Measurements from ENCODE around the gene BAIAP2L1. TPM values are rescaled to one million over a fixed set of nuclear protein-coding genes. Genes with fewer than 3 reads are reported as not detected.
"Not testable (repeated sequence)": the region's sequence is repeated elsewhere in the genome, so short reads cannot be mapped to it uniquely, and the experiment has no call there.

Gene BAIAP2L1
- total RNA-seq, 1 donor: under 0.01 TPM

GRCh38 chr7:98399462-98399861 is 1.4 kb downstream of the BAIAP2L1 start:
- no peak for DNase-seq (ENCODE audit: low read depth in 2 of 3, low spot score in 2 of 3)

GRCh38 chr7:98398567-98399372 is 2.1 kb downstream of the BAIAP2L1 start:
- no peak for DNase-seq (ENCODE audit: low read depth in 2 of 3, low spot score in 2 of 3)

GRCh38 chr7:98396768-98397167 is 4.1 kb downstream of the BAIAP2L1 start:
- no peak for DNase-seq (ENCODE audit: low read depth in 2 of 3, low spot score in 2 of 3)

GRCh38 chr7:98395951-98396350 is 4.9 kb downstream of the BAIAP2L1 start:
- no peak for DNase-seq (ENCODE audit: low read depth in 2 of 3, low spot score in 2 of 3)

- DNase-seq (ENCODE audit: low read depth in 2 of 3, low spot score in 2 of 3): no peak
Observed at GRCh38 chr7:98395481-98395880, 5.4 kb downstream of the BAIAP2L1 start.

GRCh38 chr7:98394377-98394836 is 6.5 kb downstream of the BAIAP2L1 start:
- no peak for DNase-seq (ENCODE audit: low read depth in 2 of 3, low spot score in 2 of 3)

GRCh38 chr7:98387544-98388226 is 13.2 kb downstream of the BAIAP2L1 start:
- DNase-seq (ENCODE audit: low read depth in 2 of 3, low spot score in 2 of 3): no peak

GRCh38 chr7:98387131-98387530 is 13.8 kb downstream of the BAIAP2L1 start:
- DNase-seq (ENCODE audit: low read depth in 2 of 3, low spot score in 2 of 3): no peak

GRCh38 chr7:98385532-98385931 is 15.4 kb downstream of the BAIAP2L1 start:
- DNase-seq (ENCODE audit: low read depth in 2 of 3, low spot score in 2 of 3): not testable (repeated sequence)

GRCh38 chr7:98378210-98378819 is 22.6 kb downstream of the BAIAP2L1 start:
- no peak for DNase-seq (ENCODE audit: low read depth in 2 of 3, low spot score in 2 of 3)

GRCh38 chr7:98376711-98377110 is 24.2 kb downstream of the BAIAP2L1 start:
- no peak for DNase-seq (ENCODE audit: low read depth in 2 of 3, low spot score in 2 of 3)

GRCh38 chr7:98375664-98376063 is 25.2 kb downstream of the BAIAP2L1 start:
- DNase-seq (ENCODE audit: low read depth in 2 of 3, low spot score in 2 of 3): no peak

- no peak for DNase-seq (ENCODE audit: low read depth in 2 of 3, low spot score in 2 of 3)
Observed at GRCh38 chr7:98374285-98374680, 26.6 kb downstream of the BAIAP2L1 start.

GRCh38 chr7:98372993-98373392 is 27.9 kb downstream of the BAIAP2L1 start:
- no peak for DNase-seq (ENCODE audit: low read depth in 2 of 3, low spot score in 2 of 3)

- DNase-seq (ENCODE audit: low read depth in 2 of 3, low spot score in 2 of 3): no peak
Observed at GRCh38 chr7:98369726-98370125, 31.2 kb downstream of the BAIAP2L1 start.

GRCh38 chr7:98368716-98369115 is 32.2 kb downstream of the BAIAP2L1 start:
- DNase-seq (ENCODE audit: low read depth in 2 of 3, low spot score in 2 of 3): no peak

GRCh38 chr7:98366562-98366938 is 34.3 kb downstream of the BAIAP2L1 start:
- DNase-seq (ENCODE audit: low read depth in 2 of 3, low spot score in 2 of 3): no peak

GRCh38 chr7:98365863-98366561 is 34.9 kb downstream of the BAIAP2L1 start:
- DNase-seq (ENCODE audit: low read depth in 2 of 3, low spot score in 2 of 3): no peak

GRCh38 chr7:98364220-98364619 is 36.7 kb downstream of the BAIAP2L1 start:
- DNase-seq (ENCODE audit: low read depth in 2 of 3, low spot score in 2 of 3): no peak

GRCh38 chr7:98362517-98362916 is 38.4 kb downstream of the BAIAP2L1 start:
- DNase-seq (ENCODE audit: low read depth in 2 of 3, low spot score in 2 of 3): no peak
